Suprapubic skin (tissue), 4 donors: ENCODE data around the gene FNIP1. TPM values are rescaled to one million over a fixed set of nuclear protein-coding genes. Genes with fewer than 3 reads are reported as not detected.
"Not testable (repeated sequence)": the region's sequence is repeated elsewhere in the genome, so short reads cannot be mapped to it uniquely, and the experiment has no call there.

Experiments used
- DNase-seq, 2 donors: peaks; one replicate each; pipeline ENCODE4 v3.0.0-alpha.2; 2019; ENCODE audit warnings: low spot score in 2 of 2
- H3K27ac ChIP-seq: fragments of 200-600 bp; sonication (generic); one replicate; pipeline ENCODE4 v1.5.1; 2019
- H3K27me3 ChIP-seq: fragments of 200-600 bp; sonication (generic); one replicate; pipeline ENCODE4 v1.5.1; 2019
- H3K36me3 ChIP-seq: fragments of 200-600 bp; sonication (generic); one replicate; pipeline ENCODE4 v1.5.1; 2019
- H3K4me1 ChIP-seq: fragments of 200-600 bp; sonication (generic); one replicate; pipeline ENCODE4 v1.5.1; 2019
- H3K4me3 ChIP-seq: fragments of 200-600 bp; sonication (generic); one replicate; pipeline ENCODE4 v1.5.1; 2019; ENCODE audit warnings: mild to moderate bottlenecking
- H3K9me3 ChIP-seq: fragments of 200-600 bp; sonication (generic); one replicate; pipeline ENCODE4 v1.5.1; 2019
- CTCF ChIP-seq, 2 donors: fragments of 200-600 bp in 1 of 2; fragments of 450-650 bp in 1 of 2; sonication (generic) in 1 of 2; IDR thresholded peaks; one replicate each; pipeline ENCODE4 v1.5.1; 2016 to 2019; ENCODE audit warnings: antibody characterized with exemption in 2 of 2, mild to moderate bottlenecking in 1 of 2, moderate library complexity in 1 of 2
- EP300 ChIP-seq: sonication (generic); formaldehyde crosslinking; IDR thresholded peaks from one replicate; pipeline ENCODE4 v1.6.1; 2017; ENCODE audit warnings: antibody characterized with exemption
- POLR2A ChIP-seq, 2 donors: fragments of 450-650 bp; IDR thresholded peaks; one replicate each; pipeline ENCODE4 v1.6.1; 2017; ENCODE audit warnings: antibody characterized with exemption in 2 of 2, mild to moderate bottlenecking in 2 of 2, moderate library complexity in 2 of 2
- POLR2AphosphoS5 ChIP-seq, 3 donors: sonication (generic); formaldehyde crosslinking; IDR thresholded peaks; one replicate each; pipeline ENCODE4 v1.6.1; 2017; ENCODE audit warnings: antibody characterized with exemption in 3 of 3
- WGBS: methylation state at CpG from one replicate; pipeline ENCODE4 v1.1.5; 2018; 5-methylcytosine and 5-hydroxymethylcytosine counted together
- total RNA-seq, 4 donors: library from RNA; depleted of rRNA; stranded (reverse); fragments of >200 nt; gene quantifications; one replicate each; pipeline ENCODE4 v1.1.0, GENCODE V29; 2016

Gene FNIP1
- total RNA-seq, 4 donors from 2014 or later = 24.6 to 65.4 (median 26.9) TPM

DNA sequence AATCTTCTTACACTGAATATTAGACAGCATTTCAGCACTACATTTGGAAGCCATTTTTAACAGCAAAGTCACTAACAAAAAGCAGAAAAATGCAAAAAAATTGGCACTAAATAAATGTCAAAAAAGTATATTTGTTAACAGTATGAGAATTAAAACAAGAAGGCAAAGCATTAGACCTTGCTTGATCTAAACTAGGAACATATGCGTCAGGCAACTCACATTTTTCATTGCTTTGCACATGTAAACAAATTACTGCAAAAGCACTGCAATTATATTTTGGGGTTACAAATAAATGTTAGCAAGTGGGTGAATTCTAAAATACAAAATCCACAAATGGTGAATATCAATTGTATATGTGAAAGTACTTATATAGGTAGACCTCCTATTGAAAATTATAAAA is 112.8 kb downstream of the FNIP1 start:
- no peak overlapping the region for H3K27ac ChIP-seq
- no peaks in the 10 kb centered on the region for H3K9me3 ChIP-seq
- WGBS = 65% methylated on average over 1 of the region's 1 CpG
- peaks cover 6% of the 10 kb centered on the region for H3K4me1 ChIP-seq
- H3K36me3 ChIP-seq = peaks cover 11% of the 10 kb centered on the region
- no peaks in the 10 kb centered on the region for H3K27me3 ChIP-seq
- no peak for DNase-seq
- TF ChIP-seq EP300 (no peak), POLR2AphosphoS5 (IDR thresholded peaks at IDR 0.05) (no peak), POLR2A (IDR thresholded peaks at IDR 0.05) (no peak), CTCF (IDR thresholded peaks at IDR 0.05) (no peak)
- no peak overlapping the region for H3K4me3 ChIP-seq

GRCh38 chr5:131682826-131683225 is 114.0 kb downstream of the FNIP1 start:
- DNase-seq = no peak
- TF ChIP-seq POLR2A (IDR thresholded peaks at IDR 0.05) (no peak), CTCF (IDR thresholded peaks at IDR 0.05) (no peak), EP300 (no peak), POLR2AphosphoS5 (IDR thresholded peaks at IDR 0.05) (no peak)
- no peak overlapping the region for H3K4me3 ChIP-seq
- peaks cover 23% of the 10 kb centered on the region for H3K36me3 ChIP-seq
- no peaks in the 10 kb centered on the region for H3K9me3 ChIP-seq
- H3K27ac ChIP-seq = no peak overlapping the region
- peaks cover 6% of the 10 kb centered on the region for H3K4me1 ChIP-seq
- no peaks in the 10 kb centered on the region for H3K27me3 ChIP-seq
- 81% methylated on average over 2 of the region's 2 CpGs for WGBS

DNA sequence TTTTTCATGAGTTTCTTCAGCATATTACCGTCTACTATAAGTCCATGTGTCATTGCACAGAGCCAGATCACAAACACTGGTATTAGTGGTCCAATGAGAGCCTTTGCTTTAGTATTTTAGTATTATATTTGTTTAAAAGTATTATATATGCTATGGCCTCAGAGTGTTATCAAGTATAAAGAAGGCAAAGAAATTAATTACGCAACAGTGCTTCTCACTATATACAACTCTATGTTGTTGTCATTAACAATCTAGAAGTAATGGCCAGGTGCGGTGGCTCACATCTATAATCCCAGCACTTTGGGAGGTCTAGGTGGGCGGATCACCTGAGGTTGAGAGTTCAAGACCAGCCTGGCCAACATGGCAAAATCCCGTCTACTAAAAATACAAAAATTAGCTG is 114.6 kb downstream of the FNIP1 start:
- WGBS = 97% methylated on average over 5 of the region's 5 CpGs
- no peak for DNase-seq
- H3K27me3 ChIP-seq = no peaks in the 10 kb centered on the region
- H3K27ac ChIP-seq = no peak overlapping the region
- no peaks in the 10 kb centered on the region for H3K9me3 ChIP-seq
- H3K36me3 ChIP-seq = peaks cover 29% of the 10 kb centered on the region
- H3K4me1 ChIP-seq = peaks cover 6% of the 10 kb centered on the region
- TF ChIP-seq EP300 (no peak), POLR2AphosphoS5 (IDR thresholded peaks at IDR 0.05) (no peak), POLR2A (IDR thresholded peaks at IDR 0.05) (no peak), CTCF (IDR thresholded peaks at IDR 0.05) (no peak)
- no peak overlapping the region for H3K4me3 ChIP-seq

DNA sequence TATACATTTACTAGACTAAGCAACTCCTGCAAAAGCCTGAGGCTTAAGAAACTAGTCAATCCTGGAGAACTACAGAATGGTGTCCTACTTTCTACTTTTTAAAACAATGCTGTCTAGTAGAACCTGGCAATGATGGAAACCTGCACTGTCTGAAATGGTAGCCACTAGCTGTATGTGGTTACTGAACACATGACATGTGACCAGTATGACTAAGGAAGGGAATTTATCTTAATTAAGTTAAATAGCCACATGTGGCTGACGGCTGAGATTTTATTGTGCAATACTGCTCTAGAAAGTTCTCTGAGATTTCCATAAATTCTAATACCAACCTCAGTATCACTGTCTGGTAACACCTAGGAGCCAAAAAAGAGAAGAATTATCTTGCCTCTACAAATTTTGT is 116.9 kb downstream of the FNIP1 start:
- 50% methylated on average over 1 of the region's 1 CpG for WGBS
- Histone ChIP-seq H3K9me3 (no peaks in the 10 kb centered on the region), H3K4me3 (no peak overlapping the region), H3K27me3 (no peaks in the 10 kb centered on the region), H3K36me3 (peaks cover 50% of the 10 kb centered on the region), H3K4me1 (peaks cover 6% of the 10 kb centered on the region), H3K27ac (no peak overlapping the region)
- no peak for DNase-seq
- TF ChIP-seq CTCF (IDR thresholded peaks at IDR 0.05) = no peak
- TF ChIP-seq POLR2A (IDR thresholded peaks at IDR 0.05) = no peak
- no peak for TF ChIP-seq EP300
- peak in 1 of 3 donors; percentile 17 for TF ChIP-seq POLR2AphosphoS5 (IDR thresholded peaks at IDR 0.05)

GRCh38 chr5:131678273-131678672 is 118.5 kb downstream of the FNIP1 start:
- not testable (repeated sequence) for H3K4me3 ChIP-seq, H3K9me3 ChIP-seq, H3K27ac ChIP-seq, H3K27me3 ChIP-seq, DNase-seq
- Histone ChIP-seq H3K4me1 (peaks cover 15% of the 10 kb centered on the region), H3K36me3 (peaks cover 61% of the 10 kb centered on the region)
- WGBS = 97% methylated on average over 10 of the region's 10 CpGs

DNA sequence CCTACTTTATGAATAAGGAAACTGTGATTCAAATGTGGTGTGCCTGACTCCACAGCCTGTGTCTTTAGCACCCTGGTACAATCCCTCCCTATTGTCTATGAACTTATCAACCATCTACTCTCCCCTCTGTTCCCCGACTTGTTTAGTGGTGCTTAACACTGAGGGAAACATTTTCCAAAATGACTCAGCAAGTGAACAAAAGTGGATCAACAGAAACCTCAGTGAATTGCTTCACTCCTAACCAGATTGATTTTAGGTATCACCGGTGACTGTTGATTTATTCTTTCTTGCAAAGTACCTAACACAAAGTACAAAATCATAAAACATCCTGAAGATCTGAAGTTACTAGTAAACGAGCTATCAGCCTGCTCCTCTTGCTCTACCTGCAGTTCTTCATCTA is 119.7 kb downstream of the FNIP1 start:
- WGBS = 81% methylated on average over 3 of the region's 3 CpGs
- H3K4me1 ChIP-seq = peaks cover 26% of the 10 kb centered on the region
- no peak for DNase-seq
- H3K36me3 ChIP-seq = peaks cover 58% of the 10 kb centered on the region
- H3K4me3 ChIP-seq = no peak overlapping the region
- TF ChIP-seq POLR2A (IDR thresholded peaks at IDR 0.05) (no peak), POLR2AphosphoS5 (IDR thresholded peaks at IDR 0.05) (no peak), EP300 (no peak), CTCF (IDR thresholded peaks at IDR 0.05) (no peak)
- no peaks in the 10 kb centered on the region for H3K9me3 ChIP-seq
- H3K27me3 ChIP-seq = no peaks in the 10 kb centered on the region
- no peak overlapping the region for H3K27ac ChIP-seq
